PC-9 (cell line): Measurements from ENCODE around the gene ZSCAN26.

Experiments used
- CTCF ChIP-seq: fragments of 200-600 bp; sonication (generic); conservative IDR thresholded peaks from 2 replicates; pipeline ENCODE4 v1.6.1; 2017; ENCODE audit warnings: mixed run types, antibody characterized with exemption, mild to moderate bottlenecking, moderate library complexity
- EZH2 ChIP-seq: fragments of 200-600 bp; sonication (generic); IDR thresholded peaks from 2 replicates; pipeline ENCODE4 v1.8.0; 2017; ENCODE audit warnings: antibody characterized with exemption, low read depth

- TF ChIP-seq CTCF (no peak), EZH2 (no peak)
Observed at GRCh38 chr6:28322661-28323060, 55.7 kb downstream of the ZSCAN26 start.
